Right lobe of liver (tissue), 6 donors: ENCODE results near the gene C5AR2. TPM values are rescaled to one million over a fixed set of nuclear protein-coding genes. Genes with fewer than 3 reads are reported as not detected.

Experiments used
- ATAC-seq, 4 donors: fragments of 200-7000 bp; cut with Tn5 transposase; one replicate each; pipeline ENCODE4 v1.9.1; 2020; ENCODE audit warnings: mild to moderate bottlenecking in 4 of 4, moderate library complexity in 4 of 4
- DNase-seq, 3 donors: peaks; one replicate each; pipeline ENCODE4 v3.0.0-alpha.2; 2020
- H3K27ac ChIP-seq, 3 donors: fragments of 200-600 bp; one replicate each; pipeline ENCODE4 v1.8.0; 2022
- H3K27me3 ChIP-seq, 2 donors: fragments of 200-600 bp; one replicate each; pipeline ENCODE4 v1.8.0; 2022
- H3K36me3 ChIP-seq, 4 donors: fragments of 200-600 bp; sonication (generic) in 1 of 4; one replicate each; pipeline versions ENCODE4 v1.5.1 to v1.8.0; 2017 to 2022; ENCODE audit warnings: control low read depth in 1 of 4
- H3K4me1 ChIP-seq, 4 donors: fragments of 200-600 bp; sonication (generic) in 1 of 4; one replicate each; pipeline versions ENCODE4 v1.5.1 to v1.8.0; 2017 to 2022; ENCODE audit warnings: control low read depth in 1 of 4
- H3K4me3 ChIP-seq, 3 donors: fragments of 200-600 bp; one replicate each; pipeline ENCODE4 v1.8.0; 2022
- H3K9me3 ChIP-seq, 4 donors: fragments of 200-600 bp; sonication (generic) in 1 of 4; one replicate each; pipeline versions ENCODE4 v1.5.1 to v1.8.0; 2017 to 2022; ENCODE audit warnings: control low read depth in 1 of 4
- POLR2A ChIP-seq: fragments of 450-650 bp; IDR thresholded peaks from one replicate; pipeline ENCODE4 v1.6.1; 2017; ENCODE audit warnings: antibody characterized with exemption, mild to moderate bottlenecking
- WGBS: methylation state at CpG from one replicate; pipeline ENCODE4 v1.1.6; 2018; ENCODE audit warnings: low coverage, low lambda C conversion rate; ENCODE audit not compliant: insufficient coverage; ENCODE audit errors: missing lambda C conversion rate; 5-methylcytosine and 5-hydroxymethylcytosine counted together
- intact Hi-C, 2 donors: fragments of 100-400 bp; cut with DNase I; formaldehyde crosslinking; loops; one replicate each; pipeline versions ENCODE4 v1.11.2 to v1.14.1; 2022
- total RNA-seq, 6 experiments: library from RNA; depleted of rRNA in 2 of 6; stranded (reverse); fragments of >200 nt in 2 of 6; fragmentation: NEBNext Ultra II Directional in 3 of 6; extraction: Animal tissue kit (Norgen Biotek cat#: 25700) in 3 of 6; gene quantifications; one replicate each; pipeline versions ENCODE4 v1.1.0 to v1.2.4, GENCODE V29; 2016 to 2023
- TF ChIP-seq, protein P1 (sequence below), 4 donors: fragments of 200-600 bp in 3 of 4; fragments of 450-650 bp in 1 of 4; IDR thresholded peaks; one replicate each; pipeline versions ENCODE4 v1.5.1 to v1.8.0; 2016 to 2022; ENCODE audit warnings: antibody characterized with exemption in 4 of 4, mild to moderate bottlenecking in 2 of 4
- donor health status: DM: no; HTN: yes; CAD: no.
- donor health status: DM: no; HTN: no; CAD: no.
- donor health status: DM: no; HTN: no; CAD: no.
- donor health status: DM: no; HTN: yes; CAD: no.
- donor health status: DM: no; HTN: yes; CAD: no.

C5AR2 gene
- total RNA-seq, 6 experiments from 2014 or later = 1.1 to 6.6 (median 3.7) TPM

DNA sequence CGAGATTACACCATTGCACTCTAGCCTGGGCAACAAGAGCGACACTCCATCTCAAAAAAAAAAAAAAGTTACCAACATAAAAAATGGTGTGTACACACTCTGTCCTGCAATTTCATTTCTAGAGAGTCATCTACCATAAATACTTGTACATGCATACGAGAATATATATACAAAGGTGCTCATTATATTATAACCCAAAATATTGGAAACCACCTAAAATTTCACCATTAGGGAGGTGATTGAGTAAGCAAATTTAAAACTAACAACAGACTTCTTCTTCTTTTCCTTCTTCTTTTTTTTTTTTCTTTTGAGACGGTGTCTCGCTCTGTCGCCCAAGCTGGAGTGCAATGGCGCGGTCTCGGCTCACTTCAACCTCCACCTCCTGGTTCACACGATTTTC lies 29.7 kb upstream of the C5AR2 start:
- TF ChIP-seq POLR2A = no peak
- TF ChIP-seq, protein P1, sequence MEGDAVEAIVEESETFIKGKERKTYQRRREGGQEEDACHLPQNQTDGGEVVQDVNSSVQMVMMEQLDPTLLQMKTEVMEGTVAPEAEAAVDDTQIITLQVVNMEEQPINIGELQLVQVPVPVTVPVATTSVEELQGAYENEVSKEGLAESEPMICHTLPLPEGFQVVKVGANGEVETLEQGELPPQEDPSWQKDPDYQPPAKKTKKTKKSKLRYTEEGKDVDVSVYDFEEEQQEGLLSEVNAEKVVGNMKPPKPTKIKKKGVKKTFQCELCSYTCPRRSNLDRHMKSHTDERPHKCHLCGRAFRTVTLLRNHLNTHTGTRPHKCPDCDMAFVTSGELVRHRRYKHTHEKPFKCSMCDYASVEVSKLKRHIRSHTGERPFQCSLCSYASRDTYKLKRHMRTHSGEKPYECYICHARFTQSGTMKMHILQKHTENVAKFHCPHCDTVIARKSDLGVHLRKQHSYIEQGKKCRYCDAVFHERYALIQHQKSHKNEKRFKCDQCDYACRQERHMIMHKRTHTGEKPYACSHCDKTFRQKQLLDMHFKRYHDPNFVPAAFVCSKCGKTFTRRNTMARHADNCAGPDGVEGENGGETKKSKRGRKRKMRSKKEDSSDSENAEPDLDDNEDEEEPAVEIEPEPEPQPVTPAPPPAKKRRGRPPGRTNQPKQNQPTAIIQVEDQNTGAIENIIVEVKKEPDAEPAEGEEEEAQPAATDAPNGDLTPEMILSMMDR (IDR thresholded peaks at IDR 0.05) = no peak
- no peak overlapping the region for H3K4me3 ChIP-seq
- H3K4me1 ChIP-seq = peaks cover 0 to 11% (median 0%) of the 10 kb centered on the region in 4 donors
- no peaks in the 10 kb centered on the region for H3K9me3 ChIP-seq
- ATAC-seq (no peak), DNase-seq (no peak)
- no peaks in the 10 kb centered on the region for H3K27me3 ChIP-seq
- intact Hi-C loops = no loop called here
- 86% methylated on average over 9 of the region's 10 CpGs for WGBS
- H3K36me3 ChIP-seq = no peaks in the 10 kb centered on the region
- H3K27ac ChIP-seq = no peak overlapping the region

DNA sequence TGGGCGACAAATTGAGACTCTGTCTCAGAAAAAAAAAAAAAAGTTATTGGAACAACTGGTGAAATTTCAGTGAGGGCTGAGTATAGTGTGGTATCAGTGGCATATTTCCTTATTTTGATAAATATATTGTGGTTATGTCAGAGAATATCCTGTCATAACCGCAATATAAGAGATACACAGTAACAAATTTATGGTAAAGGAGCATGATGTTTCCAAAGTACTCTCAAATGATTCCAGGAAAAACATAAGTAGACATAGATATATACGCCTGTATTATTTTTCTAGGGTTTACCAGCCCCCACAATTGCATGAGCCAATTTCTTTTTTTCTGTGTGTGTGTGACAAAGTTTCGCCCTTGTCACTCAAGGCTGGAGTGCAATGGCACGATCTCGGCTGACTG lies 28.0 kb upstream of the C5AR2 start:
- Histone ChIP-seq H3K4me1 (peaks cover 0 to 11% (median 0%) of the 10 kb centered on the region in 4 donors), H3K36me3 (no peaks in the 10 kb centered on the region), H3K4me3 (no peak overlapping the region), H3K27ac (no peak overlapping the region), H3K9me3 (no peaks in the 10 kb centered on the region), H3K27me3 (no peaks in the 10 kb centered on the region)
- WGBS = 51% methylated on average over 6 of the region's 6 CpGs
- no peak for DNase-seq
- ATAC-seq = no peak
- TF ChIP-seq POLR2A = no peak
- TF ChIP-seq, protein P1 (IDR thresholded peaks at IDR 0.05) = no peak
- intact Hi-C loops = no loop called here

DNA sequence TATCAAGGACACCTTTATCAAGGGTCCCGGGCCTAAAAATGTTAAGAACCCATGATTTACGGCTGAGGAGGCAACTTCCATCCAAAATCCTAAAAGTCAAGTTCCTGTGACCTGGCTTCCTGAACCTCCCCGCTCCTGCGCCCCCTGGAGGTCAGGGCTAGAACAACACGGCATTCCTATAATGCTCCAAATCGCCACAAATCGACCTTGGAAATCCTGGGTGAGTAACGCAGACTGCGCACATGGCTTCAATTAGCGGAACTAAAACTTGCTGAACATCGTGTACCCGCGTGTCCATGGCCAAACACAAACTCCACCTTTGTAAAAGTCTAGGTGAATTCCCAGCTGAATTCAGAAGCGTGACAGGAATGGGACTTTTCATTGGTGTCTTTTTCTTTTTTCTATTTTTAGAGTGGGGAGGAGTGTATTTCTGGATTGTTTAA lies 26.6 kb upstream of the C5AR2 start:
- no peak for TF ChIP-seq POLR2A
- TF ChIP-seq, protein P1 (IDR thresholded peaks at IDR 0.05) = peak; percentile 95 to 97 (median 95)
- DNase-seq (peak; percentile 81 to 85 (median 83)), ATAC-seq (peak; percentile 90 to 94 (median 90))
- Histone ChIP-seq H3K27ac (peak overlapping the region; percentile 31 to 80 (median 47)), H3K4me1 (peaks cover 0 to 11% (median 0%) of the 10 kb centered on the region in 4 donors), H3K4me3 (no peak overlapping the region), H3K9me3 (no peaks in the 10 kb centered on the region), H3K27me3 (no peaks in the 10 kb centered on the region), H3K36me3 (no peaks in the 10 kb centered on the region)
- intact Hi-C loops = no loop called here
- WGBS = 4% methylated on average over 14 of the region's 14 CpGs

DNA sequence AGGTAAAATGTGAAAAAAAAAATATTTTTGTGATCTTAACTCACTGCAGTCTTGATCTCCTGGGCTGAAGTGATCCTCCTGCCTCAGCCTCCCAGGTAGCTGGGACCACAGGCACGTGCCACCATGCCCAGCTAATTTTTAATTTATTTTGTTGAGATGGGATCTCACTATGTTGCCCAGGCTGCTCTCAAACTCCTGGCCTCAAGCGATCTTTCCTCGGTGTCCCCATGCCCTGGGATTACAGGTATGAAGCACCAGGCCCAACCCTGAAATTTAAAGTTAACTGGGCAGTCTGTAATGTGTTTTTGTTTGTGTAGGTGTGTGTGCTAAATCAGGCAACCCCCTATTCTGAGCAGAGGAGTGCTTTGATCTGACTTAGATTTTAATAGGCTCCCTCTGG lies 25.7 kb upstream of the C5AR2 start:
- ATAC-seq (no peak), DNase-seq (no peak)
- Histone ChIP-seq H3K36me3 (no peaks in the 10 kb centered on the region), H3K4me3 (no peak overlapping the region), H3K9me3 (no peaks in the 10 kb centered on the region), H3K27me3 (no peaks in the 10 kb centered on the region), H3K4me1 (peaks cover 0 to 11% (median 0%) of the 10 kb centered on the region in 4 donors), H3K27ac (peak overlapping the region in 2 of 3 donors; percentile 31 to 80)
- WGBS = 92% methylated on average over 3 of the region's 3 CpGs
- intact Hi-C loops = no loop called here
- TF ChIP-seq POLR2A = no peak
- TF ChIP-seq, protein P1 (IDR thresholded peaks at IDR 0.05) = no peak

DNA sequence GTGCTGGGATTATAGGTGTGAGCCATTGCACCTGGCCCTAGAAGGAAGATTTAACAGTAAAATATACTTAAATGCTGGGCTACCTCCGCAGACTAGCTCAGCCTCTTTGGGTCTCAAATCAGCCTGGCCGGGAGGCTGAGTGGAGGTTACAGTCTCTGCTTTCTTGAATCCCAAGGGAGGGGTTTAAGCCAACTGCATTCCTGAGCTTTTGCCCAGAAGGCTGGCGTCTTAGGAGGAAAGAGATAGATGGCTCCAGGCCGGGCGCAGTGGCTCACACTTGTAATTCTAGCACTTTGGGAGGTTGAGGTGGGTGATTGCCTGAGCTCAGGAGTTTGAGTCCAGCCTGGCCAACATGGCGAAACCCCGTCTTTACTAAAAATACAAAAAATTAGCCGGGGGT lies 22.9 kb upstream of the C5AR2 start:
- no peak for DNase-seq
- intact Hi-C loops = no loop called here
- H3K4me1 ChIP-seq = peaks cover 0 to 14% (median 0%) of the 10 kb centered on the region in 4 donors
- WGBS = 89% methylated on average over 4 of the region's 8 CpGs
- H3K4me3 ChIP-seq = no peak overlapping the region
- no peak for ATAC-seq
- TF ChIP-seq, protein P1 (IDR thresholded peaks at IDR 0.05) = no peak
- no peak for TF ChIP-seq POLR2A
- H3K27ac ChIP-seq = no peak overlapping the region
- no peaks in the 10 kb centered on the region for H3K27me3 ChIP-seq
- no peaks in the 10 kb centered on the region for H3K36me3 ChIP-seq
- no peaks in the 10 kb centered on the region for H3K9me3 ChIP-seq
